Cardiac muscle cell (in vitro differentiated cells and primary cell): ENCODE data around the gene LPAR4. TPM values are rescaled to one million over a fixed set of nuclear protein-coding genes. Genes with fewer than 3 reads are reported as not detected.
A peak's percentile ranks its signal among the peaks of the same experiment; 100 is the strongest.

Experiments
- DNase-seq, 2 donors: peaks; one replicate each; pipeline versions ENCODE4 v3.0.0 to v3.0.0-alpha.2; 2010 to 2017; ENCODE audit warnings: low read depth in 1 of 2, low spot score in 1 of 2
- H3K27ac ChIP-seq: fragments of 200-600 bp; sonication (generic); 2 replicates; pipeline ENCODE4 v1.5.1; 2016
- H3K27me3 ChIP-seq: fragments of 200-600 bp; sonication (generic); 2 replicates; pipeline ENCODE4 v1.6.0; 2016; ENCODE audit warnings: control low read depth
- H3K36me3 ChIP-seq: fragments of 200-600 bp; sonication (generic); 2 replicates; pipeline ENCODE4 v1.5.1; 2016; ENCODE audit warnings: control low read depth
- H3K4me1 ChIP-seq: fragments of 200-600 bp; sonication (generic); 2 replicates; pipeline ENCODE4 v1.8.1; 2017; ENCODE audit warnings: low read depth, mild to moderate bottlenecking, mixed run types
- H3K4me3 ChIP-seq: fragments of 200-600 bp; sonication (generic); 2 replicates; pipeline ENCODE4 v1.5.1; 2016; ENCODE audit warnings: mild to moderate bottlenecking
- H3K9me3 ChIP-seq: fragments of 200-600 bp; sonication (generic); 2 replicates; pipeline ENCODE4 v1.5.1; 2017; ENCODE audit warnings: low read depth, mild to moderate bottlenecking, control low read depth
- polyA plus RNA-seq: library from polyadenylated mRNA; unstranded; fragments of >200 nt; fragmentation: Nextera tagmentation; extraction: Ambion mirVana; gene quantifications from 2 replicates; pipeline ENCODE4 v1.2.1, GENCODE V29; 2016
- total RNA-seq: library from RNA; depleted of rRNA; stranded (reverse); fragments of >200 nt; gene quantifications from 2 replicates; pipeline ENCODE4 v1.2.3, GENCODE V29; 2016
- TF ChIP-seq, protein P1 (sequence below): IDR thresholded peaks from 2 replicates; pipeline ENCODE4 v1.5.1; 2012; ENCODE audit warnings: low read depth, mild to moderate bottlenecking, low read length

Gene LPAR4, protein sequence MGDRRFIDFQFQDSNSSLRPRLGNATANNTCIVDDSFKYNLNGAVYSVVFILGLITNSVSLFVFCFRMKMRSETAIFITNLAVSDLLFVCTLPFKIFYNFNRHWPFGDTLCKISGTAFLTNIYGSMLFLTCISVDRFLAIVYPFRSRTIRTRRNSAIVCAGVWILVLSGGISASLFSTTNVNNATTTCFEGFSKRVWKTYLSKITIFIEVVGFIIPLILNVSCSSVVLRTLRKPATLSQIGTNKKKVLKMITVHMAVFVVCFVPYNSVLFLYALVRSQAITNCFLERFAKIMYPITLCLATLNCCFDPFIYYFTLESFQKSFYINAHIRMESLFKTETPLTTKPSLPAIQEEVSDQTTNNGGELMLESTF
- total RNA-seq (0.77 and 0.85 TPM in 2 replicates), polyA plus RNA-seq (1.5 TPM in 1 of 2 replicates, not detected in the other)

DNA sequence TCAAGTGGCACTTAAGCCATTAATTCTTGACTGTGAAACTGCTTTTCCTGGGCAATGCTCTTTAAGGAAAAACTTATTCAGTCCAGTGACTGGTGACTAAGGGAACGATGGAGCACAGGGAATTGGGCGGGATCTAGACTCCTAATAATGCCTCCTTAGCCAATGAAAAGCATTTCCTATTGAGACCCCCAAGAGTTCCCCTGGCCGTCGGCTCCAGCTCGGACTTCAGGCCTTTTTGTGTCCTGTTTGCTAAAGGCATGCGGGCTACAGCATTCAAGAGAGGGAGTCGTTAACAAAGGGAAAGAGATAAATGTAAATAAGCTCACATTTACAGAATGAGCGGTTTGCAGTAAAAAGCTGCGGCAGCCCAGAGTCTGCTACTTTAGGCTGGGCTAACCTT, at the start of gene LPAR4:
Gene LPAR4, plus strand, starts transcription at position 232 of the 400 bp plus-strand sequence. CDS start 7,150 bp downstream, outside the sequence.
- Histone ChIP-seq H3K27me3 (no peaks in the 10 kb centered on the region), H3K36me3 (no peaks in the 10 kb centered on the region), H3K9me3 (no peaks in the 10 kb centered on the region), H3K27ac (no peak within 1 kb of the TSS), H3K4me3 (peak within 1 kb of the TSS; percentile 13), H3K4me1 (no peaks in the 10 kb centered on the region)
- peak; percentile 44 to 49 for DNase-seq
- TF ChIP-seq, protein P1, sequence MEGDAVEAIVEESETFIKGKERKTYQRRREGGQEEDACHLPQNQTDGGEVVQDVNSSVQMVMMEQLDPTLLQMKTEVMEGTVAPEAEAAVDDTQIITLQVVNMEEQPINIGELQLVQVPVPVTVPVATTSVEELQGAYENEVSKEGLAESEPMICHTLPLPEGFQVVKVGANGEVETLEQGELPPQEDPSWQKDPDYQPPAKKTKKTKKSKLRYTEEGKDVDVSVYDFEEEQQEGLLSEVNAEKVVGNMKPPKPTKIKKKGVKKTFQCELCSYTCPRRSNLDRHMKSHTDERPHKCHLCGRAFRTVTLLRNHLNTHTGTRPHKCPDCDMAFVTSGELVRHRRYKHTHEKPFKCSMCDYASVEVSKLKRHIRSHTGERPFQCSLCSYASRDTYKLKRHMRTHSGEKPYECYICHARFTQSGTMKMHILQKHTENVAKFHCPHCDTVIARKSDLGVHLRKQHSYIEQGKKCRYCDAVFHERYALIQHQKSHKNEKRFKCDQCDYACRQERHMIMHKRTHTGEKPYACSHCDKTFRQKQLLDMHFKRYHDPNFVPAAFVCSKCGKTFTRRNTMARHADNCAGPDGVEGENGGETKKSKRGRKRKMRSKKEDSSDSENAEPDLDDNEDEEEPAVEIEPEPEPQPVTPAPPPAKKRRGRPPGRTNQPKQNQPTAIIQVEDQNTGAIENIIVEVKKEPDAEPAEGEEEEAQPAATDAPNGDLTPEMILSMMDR, result no peak

DNA sequence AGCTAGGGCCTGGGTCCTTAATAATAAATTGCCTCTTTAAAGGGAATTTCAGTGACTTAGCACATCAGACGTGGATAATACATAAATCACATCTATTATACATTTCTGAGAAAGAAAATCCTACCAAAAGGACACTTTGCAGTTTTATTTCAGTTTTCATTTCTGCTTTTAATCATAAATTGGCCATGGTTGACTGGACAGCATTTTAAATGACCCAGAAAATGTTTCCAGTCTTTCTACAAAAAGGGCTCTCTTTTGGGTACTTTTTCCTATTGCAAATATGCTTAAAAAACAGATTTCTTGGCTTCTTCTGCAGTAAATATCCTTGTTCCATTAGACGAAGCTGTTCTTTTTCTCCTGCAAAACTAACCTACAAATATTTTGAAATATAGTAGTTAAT, 41.4 kb upstream of the LPAR4 start:
- Histone ChIP-seq H3K27me3 (no peaks in the 10 kb centered on the region), H3K36me3 (no peaks in the 10 kb centered on the region), H3K9me3 (no peaks in the 10 kb centered on the region), H3K4me3 (no peak overlapping the region), H3K27ac (no peak overlapping the region), H3K4me1 (no peaks in the 10 kb centered on the region)
- no peak for DNase-seq
- TF ChIP-seq, protein P1, result no peak

DNA sequence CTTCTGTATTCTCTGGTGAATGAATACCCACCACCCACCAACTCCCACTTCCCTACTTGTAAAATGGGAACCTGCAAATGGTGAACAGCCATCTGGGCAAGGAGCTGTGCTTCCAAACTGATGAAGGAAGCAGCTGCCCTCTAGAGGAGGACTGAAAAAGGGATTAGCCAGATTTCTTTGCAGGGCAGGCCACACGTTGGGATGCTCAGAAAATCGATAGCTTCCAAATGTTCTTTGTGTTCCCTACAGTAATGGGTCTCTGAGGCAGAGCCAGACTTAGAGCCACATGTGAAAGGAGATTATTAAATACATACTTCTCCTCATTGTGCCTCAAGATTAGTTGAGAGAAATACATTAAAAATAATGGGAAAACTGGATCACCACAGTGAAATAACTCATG, 39.3 kb upstream of the LPAR4 start:
- no peak overlapping the region for H3K27ac ChIP-seq

DNA sequence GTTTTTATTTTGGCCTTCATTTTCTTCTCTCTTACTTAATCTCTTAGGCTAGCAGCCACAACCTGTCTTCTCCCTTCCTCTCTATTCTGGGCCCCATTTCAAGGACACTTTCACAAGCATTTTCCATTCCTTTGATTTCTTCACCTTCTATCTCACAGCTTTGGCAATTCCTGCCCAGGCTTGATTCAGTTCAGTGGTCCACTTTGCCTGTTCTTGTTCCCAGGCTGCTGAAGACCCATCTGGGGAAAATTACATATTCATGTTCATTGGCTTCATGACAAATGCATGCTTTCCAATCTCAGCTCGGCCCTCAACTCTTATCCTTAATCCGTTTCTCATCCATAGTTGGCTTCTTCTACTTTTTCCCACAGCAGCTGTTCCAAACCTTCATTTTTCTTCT, 38.7 kb upstream of the LPAR4 start:
- Histone ChIP-seq H3K27me3 (no peaks in the 10 kb centered on the region), H3K4me3 (no peak overlapping the region), H3K27ac (no peak overlapping the region), H3K36me3 (no peaks in the 10 kb centered on the region), H3K9me3 (no peaks in the 10 kb centered on the region), H3K4me1 (no peaks in the 10 kb centered on the region)
- TF ChIP-seq, protein P1, result no peak
- no peak for DNase-seq

More for the DNA sequence above, 39.3 kb upstream of the LPAR4 start:
- TF ChIP-seq, protein P1, result peak; percentile 63
- peak; percentile 12 to 63 for DNase-seq
- H3K27me3 ChIP-seq, result no peaks in the 10 kb centered on the region
- H3K4me1 ChIP-seq, result no peaks in the 10 kb centered on the region
- no peak overlapping the region for H3K4me3 ChIP-seq
- no peaks in the 10 kb centered on the region for H3K36me3 ChIP-seq
- no peaks in the 10 kb centered on the region for H3K9me3 ChIP-seq

DNA sequence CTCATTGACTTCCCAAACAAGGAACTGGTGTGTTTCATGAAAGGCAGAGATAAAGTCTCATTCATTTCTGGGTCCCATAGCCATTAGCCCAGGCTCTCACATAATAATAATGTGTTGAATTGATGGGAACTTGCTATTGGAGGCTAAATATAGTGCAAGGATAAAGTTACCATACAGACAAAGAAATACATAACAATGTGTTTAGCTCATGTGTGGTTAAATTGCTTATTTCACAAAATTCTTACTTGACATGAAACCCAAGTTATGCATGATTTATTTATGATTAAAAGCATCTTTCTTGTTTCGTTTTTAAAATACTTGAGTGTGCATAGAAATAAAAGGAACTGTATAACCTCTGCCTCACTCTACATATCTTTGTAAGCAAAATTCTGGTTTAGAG, 37.3 kb upstream of the LPAR4 start:
- Histone ChIP-seq H3K4me1 (no peaks in the 10 kb centered on the region), H3K27me3 (no peaks in the 10 kb centered on the region), H3K36me3 (no peaks in the 10 kb centered on the region), H3K27ac (no peak overlapping the region), H3K4me3 (no peak overlapping the region), H3K9me3 (no peaks in the 10 kb centered on the region)
- no peak for DNase-seq
- TF ChIP-seq, protein P1, result no peak
